GM21528 (cell line): ENCODE data around the gene CTTNBP2.

Experiments used
- ATAC-seq: cut with Tn5 transposase; IDR thresholded peaks from one replicate; pipeline ENCODE4 v1.9.1; 2021; ENCODE audit warnings: mild to moderate bottlenecking, moderate library complexity; ENCODE audit not compliant: unreplicated experiment, low FRiP score

CTTNBP2 gene

DNA sequence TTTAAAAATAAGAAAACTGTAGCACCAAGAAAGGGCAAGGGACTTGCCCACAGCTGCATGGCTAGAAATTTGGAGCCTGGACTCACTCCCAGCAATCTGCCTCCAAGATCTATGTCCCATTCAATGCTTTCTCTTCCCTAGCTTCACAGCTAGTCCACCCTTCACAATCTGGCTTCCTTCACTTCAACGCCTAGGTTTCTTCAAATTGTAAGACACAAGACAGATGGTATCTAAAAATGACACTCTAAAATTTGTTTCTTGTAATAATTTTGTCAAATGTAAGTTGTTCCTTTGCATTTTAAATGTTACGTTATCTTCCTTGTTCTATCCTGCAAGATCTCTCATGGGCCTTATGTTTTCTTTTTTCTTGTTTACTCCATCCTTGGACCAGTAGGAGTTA, 48.6 kb downstream of the CTTNBP2 start:
- ATAC-seq = no peak

DNA sequence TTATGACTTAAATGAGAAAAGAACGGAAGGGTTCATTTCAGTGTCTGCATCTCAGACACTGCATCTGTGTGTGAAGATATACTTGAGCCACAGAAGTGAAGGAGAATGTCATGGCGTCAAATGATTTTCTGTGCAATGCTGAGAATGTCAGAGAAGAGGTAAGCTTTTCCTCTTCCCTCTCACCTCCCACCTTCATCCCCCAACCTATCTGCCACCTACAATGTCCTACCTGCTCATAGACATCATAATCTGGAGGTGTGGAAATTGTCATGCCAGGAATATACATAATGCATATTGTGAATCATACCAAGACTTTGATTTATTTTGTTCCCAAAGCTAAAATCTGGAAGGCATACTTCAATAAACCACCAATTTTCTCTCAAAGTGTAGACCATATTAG, 53.7 kb downstream of the CTTNBP2 start:
- no peak for ATAC-seq

DNA sequence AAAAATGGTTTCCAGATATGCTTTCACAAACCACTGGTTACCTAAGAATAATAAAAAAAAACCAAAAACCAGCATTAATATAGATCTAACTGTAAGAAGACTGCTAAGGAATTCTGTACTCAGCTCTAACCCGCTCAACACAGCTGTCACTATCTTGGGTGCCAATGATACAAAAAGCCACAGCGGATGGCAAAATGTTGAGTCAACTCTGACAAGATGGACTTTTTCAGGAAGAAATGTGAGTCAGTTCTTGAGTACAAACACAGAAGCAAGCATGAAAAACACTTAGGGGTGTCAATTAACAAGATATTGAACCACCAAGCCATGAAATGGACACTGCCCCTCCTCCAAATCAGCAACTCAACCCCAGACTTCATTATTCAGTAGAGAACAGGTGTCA, 55.0 kb downstream of the CTTNBP2 start:
- ATAC-seq = no peak

DNA sequence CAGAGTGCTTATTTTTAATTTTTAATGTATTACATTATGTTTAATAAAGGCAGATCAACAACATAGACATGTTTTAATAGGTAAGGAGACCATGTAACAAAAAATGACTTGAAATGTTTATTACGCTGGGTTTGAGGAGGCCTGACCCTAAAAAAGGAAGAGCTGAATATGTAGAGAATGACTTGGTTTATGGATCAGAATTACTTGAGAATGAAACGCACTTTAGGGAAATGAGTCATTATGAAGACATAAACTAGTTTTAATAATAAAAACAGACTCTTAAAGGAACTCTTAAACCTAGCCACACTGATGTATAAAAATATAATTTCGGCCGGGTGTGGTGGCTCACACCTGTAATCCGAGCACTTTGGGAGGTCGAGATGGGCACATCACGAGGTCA, 56.5 kb downstream of the CTTNBP2 start:
- no peak for ATAC-seq

DNA sequence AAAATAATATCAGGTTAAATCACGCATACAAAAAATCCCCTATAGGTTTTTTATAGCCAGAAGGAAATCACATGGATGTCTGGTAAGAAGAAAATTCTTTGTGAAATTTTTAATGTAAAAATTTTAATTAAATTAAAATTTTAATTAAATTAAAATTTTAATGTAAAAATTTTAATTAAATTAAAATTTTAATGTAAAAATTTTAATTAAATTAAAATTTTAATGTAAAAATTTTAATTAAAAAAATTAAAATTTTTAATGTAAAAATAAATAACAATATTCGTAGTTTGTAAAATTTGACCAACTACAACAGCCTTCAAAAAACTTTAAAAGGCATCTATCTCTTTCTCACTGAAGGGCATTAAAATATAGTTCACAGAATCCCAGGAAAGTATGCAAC, 61.5 kb downstream of the CTTNBP2 start:
- no peak for ATAC-seq

DNA sequence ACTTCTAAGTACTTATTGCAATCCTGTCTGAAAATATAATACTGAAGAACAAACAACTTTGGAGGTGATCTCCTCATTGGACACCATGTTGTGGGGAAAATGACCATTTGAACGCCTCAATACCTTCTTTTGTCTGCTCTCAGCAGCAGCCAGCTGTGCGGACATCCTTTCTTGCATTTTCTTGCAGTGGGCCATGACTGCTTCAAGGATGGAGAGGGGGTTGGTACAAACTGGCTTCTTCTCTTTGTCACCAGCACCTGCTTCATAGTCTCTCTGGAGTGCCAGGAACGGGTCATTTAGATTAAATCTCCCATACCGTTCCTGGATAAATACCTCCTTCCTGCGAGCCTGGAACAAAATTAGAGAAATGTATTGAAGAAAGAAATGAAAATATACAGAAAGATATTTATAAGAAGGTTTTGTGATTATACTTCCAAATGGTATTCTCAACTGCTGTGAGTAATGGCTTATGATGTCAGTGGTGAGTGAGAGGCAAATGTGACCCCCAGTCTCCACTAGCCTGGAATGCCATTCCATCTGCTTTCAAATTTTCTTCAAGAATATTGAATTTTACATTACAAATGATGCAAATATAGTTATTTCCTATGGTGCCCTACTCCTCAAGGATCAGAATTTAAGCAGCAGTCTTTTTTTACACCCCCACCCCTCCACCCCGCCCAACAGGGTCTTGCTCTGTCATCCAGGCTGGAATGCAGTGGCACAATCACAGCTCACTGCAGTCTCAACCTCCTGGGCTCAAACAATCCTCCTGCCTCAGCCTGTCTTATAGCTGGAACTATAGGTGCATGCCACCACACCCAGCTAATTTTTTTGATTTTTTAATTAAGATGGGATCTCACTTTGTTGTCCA, 62.4 kb downstream of the CTTNBP2 start:
- ATAC-seq = no peak

DNA sequence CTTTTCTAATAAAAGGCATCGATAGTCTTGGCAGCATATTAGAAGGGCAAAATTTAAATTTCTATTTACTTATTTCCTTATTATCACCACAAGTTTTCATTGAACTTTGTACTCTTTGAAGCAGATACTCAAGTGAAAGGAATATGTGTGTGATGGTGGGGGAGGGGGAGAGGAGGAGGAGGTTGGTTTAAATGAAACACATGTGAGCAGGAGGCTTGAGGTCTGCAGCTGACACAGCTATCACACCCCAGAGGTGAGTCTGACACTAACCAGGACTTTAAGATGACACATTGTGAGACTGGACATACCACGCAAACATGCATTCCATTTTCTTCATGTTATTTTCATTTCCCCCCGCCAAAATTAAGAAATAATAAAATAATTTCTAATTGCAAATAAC, 63.3 kb downstream of the CTTNBP2 start:
- no peak for ATAC-seq

DNA sequence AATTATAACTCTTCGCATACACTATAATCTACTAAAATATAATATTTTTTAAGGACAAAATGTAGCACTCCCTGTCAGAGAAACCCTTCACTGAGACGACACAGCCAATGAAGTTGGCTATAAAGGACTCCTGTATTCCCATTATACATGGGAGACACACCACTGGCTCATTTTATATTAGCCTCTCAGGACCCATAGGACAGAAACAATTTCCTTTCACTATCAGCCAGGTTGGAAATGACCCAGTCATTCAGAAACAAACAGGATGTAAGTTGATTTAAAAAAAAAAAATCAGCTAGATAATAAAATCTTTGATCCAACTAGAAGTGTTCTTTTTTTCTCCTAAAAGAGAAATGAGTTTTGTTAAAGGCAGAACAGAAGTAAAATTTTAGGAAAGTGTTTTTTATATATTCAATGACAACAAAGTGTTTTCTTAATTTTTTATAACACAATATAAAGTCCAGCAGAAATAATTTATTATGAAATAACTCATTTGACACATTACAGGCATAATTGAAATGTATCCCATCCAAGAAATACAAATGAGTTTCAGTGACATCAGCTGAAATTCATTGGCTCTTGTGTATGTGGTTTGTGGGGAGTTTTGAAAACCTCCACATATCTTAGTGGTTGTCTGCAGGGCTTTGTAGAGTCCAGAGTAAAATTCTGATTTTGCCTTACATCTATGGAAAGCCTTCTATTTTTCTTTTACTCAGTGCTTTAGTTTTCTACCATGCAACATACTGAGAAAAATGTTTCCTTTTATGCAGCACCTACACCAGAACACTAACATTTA, 64.1 kb downstream of the CTTNBP2 start:
- ATAC-seq = no peak

DNA sequence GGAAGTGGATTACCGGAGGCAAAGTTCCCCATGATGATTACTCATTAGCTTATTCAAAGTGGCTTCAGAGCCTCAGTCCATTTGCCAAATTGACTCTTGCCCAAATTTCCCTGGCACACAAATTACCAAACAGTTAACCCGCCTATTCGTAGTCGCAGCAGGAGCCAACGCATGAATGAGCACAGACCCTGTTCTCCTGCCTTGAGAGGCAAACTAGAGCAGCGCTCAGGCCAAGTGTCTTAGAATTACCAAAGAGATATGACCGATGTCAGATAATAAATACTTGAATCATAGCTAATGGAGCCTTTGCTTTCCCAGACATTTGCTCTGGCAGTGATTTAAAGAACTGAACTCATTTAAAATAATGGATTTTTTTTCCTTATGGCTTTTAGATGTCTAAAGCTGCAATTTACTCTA, 64.9 kb downstream of the CTTNBP2 start:
- no peak for ATAC-seq

DNA sequence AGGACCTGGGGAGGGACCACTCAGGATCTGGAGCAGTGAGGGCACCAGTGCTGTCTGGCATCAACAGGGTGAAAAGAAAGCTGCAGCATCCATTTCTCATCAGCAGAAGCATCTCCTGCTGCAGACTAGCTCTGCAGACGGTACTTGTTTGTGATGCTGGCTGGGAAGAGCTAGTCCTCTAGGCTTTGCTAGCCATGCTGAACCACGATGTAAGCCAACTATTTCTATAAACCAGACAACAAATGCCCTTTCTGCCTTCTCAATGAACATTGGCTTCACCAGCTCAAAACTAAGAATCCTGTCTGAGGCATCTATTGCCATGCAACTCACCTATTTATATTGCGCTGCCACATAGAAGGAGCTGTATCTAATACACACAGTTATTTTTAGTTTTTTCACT, 65.6 kb downstream of the CTTNBP2 start:
- ATAC-seq = no peak

DNA sequence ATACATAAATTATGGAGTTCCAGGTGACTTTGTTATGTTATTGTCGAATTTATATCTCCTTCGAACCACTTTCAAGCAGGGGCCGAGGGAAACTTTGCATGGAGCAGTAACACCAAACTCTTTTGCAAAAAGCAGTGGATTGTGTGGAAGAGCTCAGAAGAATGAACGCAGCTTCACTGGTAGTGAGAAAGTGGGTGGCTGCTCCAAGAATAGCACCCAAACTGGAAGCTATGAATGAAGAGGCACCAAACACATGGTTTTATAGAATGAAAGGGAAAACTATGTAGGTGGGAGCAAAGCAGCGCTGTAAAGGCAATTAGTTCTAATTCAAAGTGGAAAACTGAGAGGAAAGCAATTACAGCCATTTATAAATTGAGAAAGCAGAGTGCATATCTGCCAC, 67.2 kb downstream of the CTTNBP2 start:
- no peak for ATAC-seq

DNA sequence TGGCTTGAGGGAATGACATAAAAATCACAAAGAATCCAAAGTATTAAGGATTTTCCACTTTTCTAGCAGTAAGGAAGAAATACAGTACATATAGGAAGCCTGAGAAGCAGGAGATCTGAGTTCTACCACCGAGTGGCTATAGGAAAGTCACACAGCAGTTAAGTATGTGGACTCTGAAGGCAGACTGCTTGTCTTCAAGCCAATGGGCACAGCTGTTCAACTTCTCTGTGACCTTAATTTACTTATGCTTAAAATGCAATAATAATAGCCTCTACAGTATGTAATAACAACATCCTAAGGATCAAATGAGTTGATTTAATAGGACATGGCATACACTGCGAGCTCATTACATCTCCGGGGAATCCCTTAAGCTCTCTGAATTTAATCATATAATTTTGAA, 68.0 kb downstream of the CTTNBP2 start:
- ATAC-seq = no peak

DNA sequence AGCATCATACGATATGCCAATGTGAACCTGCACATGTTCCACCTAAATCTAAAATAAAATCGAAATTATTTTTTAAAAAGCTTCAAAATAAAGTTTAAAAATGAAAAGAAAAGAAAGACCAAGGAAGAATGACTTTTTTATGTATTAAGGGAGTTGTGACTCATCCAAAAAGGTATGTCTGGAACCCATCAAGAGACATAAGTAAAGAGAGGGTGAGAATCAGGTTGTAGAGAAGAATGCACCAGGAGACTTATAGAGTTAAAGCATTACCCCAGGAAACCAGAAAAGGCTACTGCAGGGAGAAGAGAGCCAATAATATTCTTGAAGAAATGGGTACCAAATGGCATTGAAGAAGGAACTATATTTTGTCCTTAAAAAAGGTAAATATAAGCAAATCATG, 69.8 kb downstream of the CTTNBP2 start:
- no peak for ATAC-seq

DNA sequence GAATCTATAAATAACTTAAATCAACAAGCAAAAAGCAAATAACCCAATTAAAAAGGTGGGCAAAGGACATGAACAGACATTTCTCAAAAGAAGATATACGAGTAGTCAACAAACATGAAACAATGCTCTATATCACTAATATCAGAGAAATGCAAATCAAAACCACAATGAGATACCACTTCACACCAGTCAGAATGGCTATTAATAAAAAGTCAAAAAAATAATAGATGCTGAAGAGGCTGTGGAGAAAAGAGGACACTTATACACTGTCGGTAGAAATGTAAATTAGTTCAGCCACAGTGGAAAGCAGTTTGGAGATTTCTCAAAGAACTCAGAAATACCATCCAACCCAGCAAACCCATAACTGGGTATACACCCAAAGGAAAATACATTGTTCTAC, 70.6 kb downstream of the CTTNBP2 start:
- ATAC-seq = no peak

DNA sequence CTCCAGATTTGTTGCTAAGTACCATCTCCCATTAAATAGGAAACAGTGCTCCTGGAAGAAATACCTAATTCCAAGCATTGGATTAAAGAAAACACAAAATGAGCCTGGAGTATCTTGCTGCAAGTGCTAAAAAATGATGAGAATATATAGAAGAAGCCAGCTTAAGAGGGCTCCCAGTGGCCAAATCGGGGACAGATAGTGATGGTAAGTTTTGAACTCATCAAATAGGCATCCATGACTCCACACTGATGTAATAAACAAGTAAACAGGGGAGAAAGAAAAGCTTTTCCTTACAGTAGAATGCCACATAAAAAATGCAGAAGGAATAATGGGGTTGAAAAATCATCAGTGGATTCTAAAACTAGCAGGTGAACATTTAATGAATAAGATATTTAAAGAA, 72.4 kb downstream of the CTTNBP2 start:
- no peak for ATAC-seq

DNA sequence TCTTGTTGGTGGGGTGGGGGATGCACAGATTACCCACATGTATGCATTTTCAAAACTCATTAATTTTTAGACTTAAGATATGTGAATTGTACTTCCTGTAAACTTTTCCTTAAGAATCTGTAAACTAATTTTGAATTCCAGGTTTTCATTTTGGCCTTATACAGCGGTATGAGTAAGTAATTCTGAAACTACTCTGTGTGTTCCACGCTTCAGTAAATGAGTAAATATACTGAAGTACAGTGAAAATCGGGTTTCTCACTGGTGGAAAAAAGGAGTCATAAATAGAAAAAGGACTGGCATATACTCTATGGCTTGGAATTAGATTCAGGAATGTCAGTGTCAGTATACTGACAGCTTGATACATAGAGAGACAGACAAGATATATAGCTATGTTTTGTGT, 72.8 kb downstream of the CTTNBP2 start:
- no peak for ATAC-seq

DNA sequence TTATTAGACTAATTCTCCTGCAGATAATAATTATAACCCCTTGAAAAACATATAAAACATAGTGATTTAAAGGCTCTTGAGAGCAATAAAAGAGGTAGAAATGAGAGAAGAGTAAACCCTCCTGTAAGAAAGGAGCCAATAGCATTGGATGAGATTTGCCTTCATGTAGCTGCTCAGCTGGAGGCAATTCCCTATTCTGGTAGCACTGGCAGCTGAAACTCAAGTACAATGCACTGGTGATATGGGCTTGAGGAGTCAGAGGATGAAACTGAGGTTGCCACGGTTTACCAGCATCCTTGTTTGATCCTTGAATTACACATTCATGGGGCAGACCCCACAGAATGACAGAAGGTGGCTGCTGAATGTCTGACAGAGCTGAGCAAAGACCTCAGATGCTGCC, 76.4 kb downstream of the CTTNBP2 start:
- ATAC-seq = no peak

DNA sequence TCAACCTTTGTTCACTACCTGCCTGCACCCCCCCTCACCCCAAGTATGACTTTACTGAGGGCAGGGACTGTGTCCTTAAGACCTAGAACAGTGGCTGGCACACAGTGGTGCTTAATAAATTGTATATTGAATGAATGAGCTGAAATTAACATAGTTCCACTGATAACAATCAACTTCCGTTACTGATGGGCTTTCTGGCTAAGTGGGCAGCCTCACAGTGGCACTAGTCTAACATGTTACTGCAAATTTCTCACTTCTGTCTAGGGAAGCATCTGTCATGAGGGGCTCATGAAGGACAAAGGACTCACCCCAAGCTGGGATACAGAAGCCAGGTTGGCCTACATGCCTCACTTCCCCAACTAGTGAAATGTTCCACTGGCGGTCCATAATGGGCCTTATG, 79.3 kb downstream of the CTTNBP2 start:
- ATAC-seq = no peak

DNA sequence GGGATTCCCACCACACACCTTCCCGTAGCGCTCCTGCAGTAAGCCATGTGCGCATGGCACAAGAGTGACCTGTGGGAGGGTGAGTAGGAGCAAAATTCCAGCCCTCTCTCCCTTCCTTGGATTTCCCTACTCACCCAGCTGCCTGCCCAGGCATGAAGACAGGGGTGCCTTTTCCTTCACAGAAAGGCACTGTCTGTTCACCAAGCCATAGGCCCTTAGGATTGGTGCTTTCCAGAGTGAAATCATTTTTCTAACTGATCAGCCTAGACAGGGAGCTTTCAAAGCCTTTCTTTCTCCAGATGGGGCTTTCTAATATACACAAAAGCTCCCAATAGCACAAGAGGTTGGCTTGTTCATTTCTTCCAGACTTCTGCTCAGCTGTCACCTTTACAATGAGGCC, 79.7 kb downstream of the CTTNBP2 start:
- ATAC-seq = no peak

DNA sequence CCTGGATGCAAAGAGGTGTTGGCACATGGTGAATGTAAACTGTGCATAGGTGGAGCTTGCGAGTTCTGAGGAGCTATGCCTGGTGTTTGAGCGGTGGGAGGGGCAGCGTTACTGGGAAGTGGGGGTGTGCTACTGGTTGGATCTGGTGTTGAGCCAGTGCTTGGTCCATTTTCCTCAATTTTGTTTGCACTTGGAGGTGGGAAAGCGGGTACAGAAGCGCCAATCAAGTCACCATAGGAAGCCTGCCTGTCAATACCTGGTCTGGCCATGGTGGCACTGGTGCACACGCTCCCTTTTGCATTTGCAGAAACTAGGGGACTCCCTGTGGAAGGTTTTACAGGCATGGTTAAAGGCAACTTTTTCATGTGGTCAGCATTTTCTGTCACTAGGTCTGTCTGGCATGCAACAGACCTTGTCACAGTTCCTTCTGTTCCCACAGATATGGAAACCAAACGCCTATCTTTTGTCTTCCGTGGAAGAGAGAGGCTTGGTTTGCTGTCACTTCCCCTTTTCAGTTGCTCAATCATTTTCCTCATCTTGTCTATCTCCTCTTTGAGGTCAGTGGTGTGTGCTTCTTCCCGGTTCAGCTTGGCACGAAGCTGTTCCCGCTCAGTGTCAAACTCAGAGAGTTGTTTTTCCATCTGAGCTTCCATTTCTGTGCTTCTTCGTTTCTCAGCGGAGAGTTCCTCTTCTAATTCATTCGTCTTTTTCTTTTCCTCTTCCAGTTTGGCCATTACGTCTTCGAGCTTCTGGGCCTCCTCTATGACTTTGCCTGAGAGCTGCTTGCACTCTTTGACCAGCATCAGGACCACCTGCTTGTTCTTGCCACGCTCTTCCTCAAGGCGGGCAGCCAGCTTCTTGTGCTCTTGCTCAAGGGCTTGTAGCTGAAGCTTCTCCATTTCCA, 81.1 kb downstream of the CTTNBP2 start:
- ATAC-seq = peak; percentile 67

DNA sequence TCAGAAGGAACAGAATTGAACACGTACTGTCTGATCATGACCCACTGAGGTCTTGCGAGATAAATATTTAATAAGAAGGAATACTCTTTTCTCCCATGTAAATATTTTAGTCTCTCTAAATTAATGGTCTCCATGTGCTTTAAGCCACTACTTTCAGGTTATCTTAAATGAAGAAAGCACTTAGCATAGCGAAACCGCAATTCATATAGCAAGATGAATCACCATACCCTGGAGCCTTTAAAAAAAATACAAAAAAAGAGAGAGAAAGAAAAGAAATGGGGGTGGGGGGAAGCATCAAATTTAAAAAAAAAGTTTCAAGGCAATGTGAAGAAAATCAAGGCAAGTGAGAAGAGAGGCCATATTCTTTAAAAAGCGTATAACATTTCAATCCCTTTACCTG, 82.5 kb downstream of the CTTNBP2 start:
- ATAC-seq = no peak
